K562 (cell line): ENCODE results near the gene PATL2. TPM values are rescaled to one million over a fixed set of nuclear protein-coding genes. Genes with fewer than 3 reads are reported as not detected.

ENCODE experiments used
- ATAC-seq: fragments of 200-7000 bp; cut with Tn5 transposase; 3 replicates; pipeline ENCODE4 v1.9.1; 2020; ENCODE audit warnings: moderate library complexity
- BruUV-seq: library from RNA; stranded (reverse); fragments of 400-500 nt; replicated peaks from 2 replicates; lab custom pipeline; 2021; lab: Mats Ljungman, UMichigan
- CTCF ChIA-PET: fragments of 300-600 bp; formaldehyde crosslinking; extraction: SDS; loops from one replicate; lab custom pipeline; 2021; ENCODE audit warnings: low intra/inter-chr PET ratio; lab: Yijun Ruan, JAX
- POLR2A ChIA-PET: fragments of 300-600, 350-650 bp; sonication (Branson Sonifier 250); formaldehyde crosslinking; extraction: SDS; loops from one replicate; lab custom pipeline; 2021; ENCODE audit warnings: antibody characterized with exemption, inconsistent platforms; lab: Yijun Ruan, JAX
- DNase-seq, 4 experiments: peaks; one replicate each; pipeline versions ENCODE4 v3.0.0 to v3.0.0-alpha.2; 2011 to 2018; ENCODE audit warnings: low spot score in 3 of 4, mixed read lengths in 3 of 4; ENCODE audit errors: extremely low read depth in 1 of 4
- FAIRE-seq: peaks from 2 replicates; lab custom pipeline; 2011; peaks lifted over from hg19 to GRCh38; lab: Jason Lieb, UNC
- H2AFZ ChIP-seq: 2 replicates; pipeline ENCODE4 v1.6.0; 2011; ENCODE audit warnings: low read depth, low read length, control low read depth, inconsistent platforms
- H3K27ac ChIP-seq: fragments of 200-600 bp; 3 replicates; pipeline ENCODE4 v1.8.0; 2011; ENCODE audit warnings: low read depth, mild to moderate bottlenecking, control low read depth, inconsistent platforms, low read length, moderate library complexity, mixed read lengths; ENCODE audit errors: extremely low read depth
- H3K27me3 ChIP-seq, 2 experiments: fragments of 300-600 bp in 1 of 2; 2 replicates in 1 of 2; 3 replicates in 1 of 2; pipeline versions ENCODE4 v1.6.0 to v1.8.0; 2011; ENCODE audit warnings: inconsistent platforms in 2 of 2, low read length in 2 of 2, mild to moderate bottlenecking in 1 of 2, mixed read lengths in 1 of 2, moderate library complexity in 1 of 2; ENCODE audit not compliant: control insufficient read depth in 2 of 2, insufficient read depth in 2 of 2
- H3K36me3 ChIP-seq: fragments of 300-600 bp; 3 replicates; pipeline ENCODE4 v1.8.0; 2011; ENCODE audit warnings: mild to moderate bottlenecking, low read length, inconsistent platforms; ENCODE audit not compliant: control insufficient read depth, insufficient read depth
- H3K4me1 ChIP-seq, 2 experiments: fragments of 200-600 bp in 1 of 2; replicated peaks in 1 of 2; 2 replicates in 1 of 2; 3 replicates in 1 of 2; pipeline versions ENCODE4 v1.5.1 to v1.8.0; 2011; ENCODE audit warnings: inconsistent platforms in 2 of 2, low read length in 2 of 2, mild to moderate bottlenecking in 1 of 2, mixed read lengths in 1 of 2, moderate library complexity in 1 of 2; ENCODE audit not compliant: control insufficient read depth in 2 of 2, insufficient read depth in 2 of 2
- H3K4me2 ChIP-seq: 2 replicates; pipeline ENCODE4 v1.6.1; 2011; ENCODE audit warnings: low read length, control low read depth, inconsistent platforms, mixed read lengths; ENCODE audit not compliant: insufficient read depth
- H3K4me3 ChIP-seq: fragments of 200-600 bp; sonication (generic), shearing (Covaris generic); 2 replicates; pipeline ENCODE4 v1.5.1; 2016; ENCODE audit warnings: control low read depth, inconsistent platforms
- H3K79me2 ChIP-seq: fragments of 200-600 bp; 3 replicates; pipeline ENCODE4 v1.8.0; 2011; ENCODE audit warnings: low read length, inconsistent platforms; ENCODE audit not compliant: control insufficient read depth, insufficient read depth
- H3K9ac ChIP-seq, 2 experiments: 2 replicates each; pipeline versions ENCODE4 v1.6.0 to v1.6.1; 2011; ENCODE audit warnings: low read depth in 2 of 2, low read length in 2 of 2, control low read depth in 1 of 2, inconsistent platforms in 1 of 2, mild to moderate bottlenecking in 1 of 2, mixed read lengths in 1 of 2; ENCODE audit not compliant: insufficient read depth in 1 of 2
- H3K9me1 ChIP-seq: one replicate; pipeline ENCODE4 v1.6.0; 2011; ENCODE audit warnings: inconsistent platforms, mild to moderate bottlenecking, low read length, moderate library complexity; ENCODE audit not compliant: control insufficient read depth, insufficient read depth
- H3K9me3 ChIP-seq: replicated peaks from 2 replicates; pipeline ENCODE4 v1.5.1; 2011; ENCODE audit warnings: low read depth, low read length, inconsistent platforms; ENCODE audit not compliant: control insufficient read depth, insufficient read depth
- H4K20me1 ChIP-seq: replicated peaks from 2 replicates; pipeline ENCODE4 v1.6.1; 2011; ENCODE audit warnings: low read length, inconsistent platforms, mixed read lengths; ENCODE audit not compliant: control insufficient read depth, insufficient read depth
- ARID1B ChIP-seq: fragments of 450-650 bp; IDR thresholded peaks from 2 replicates; pipeline ENCODE4 v1.6.1; 2016; ENCODE audit warnings: antibody characterized with exemption, mild to moderate bottlenecking, inconsistent platforms
- FOS ChIP-seq: IDR thresholded peaks from 3 replicates; pipeline ENCODE4 v1.6.1; 2011; ENCODE audit not compliant: insufficient read length; ENCODE audit errors: extremely low read depth
- HMGXB4 ChIP-seq: sonication (generic); formaldehyde crosslinking; IDR thresholded peaks from 2 replicates; pipeline ENCODE4 v1.8.1; 2023; ENCODE audit warnings: mild to moderate bottlenecking, missing genetic modification reagents
- HNRNPK ChIP-seq: fragments of 200-400 bp; formaldehyde crosslinking; IDR thresholded peaks from one replicate; pipeline ENCODE4 v1.6.1; 2018; ENCODE audit warnings: mild to moderate bottlenecking, low read depth, low read length; ENCODE audit not compliant: poor library complexity, severe bottlenecking
- NR2C2 ChIP-seq, 2 experiments: fragments of 200-800 bp in 1 of 2; sonication (Bioruptor generic) in 1 of 2; sonication (generic) in 1 of 2; formaldehyde crosslinking in 1 of 2; IDR thresholded peaks; 2 replicates each; pipeline versions ENCODE4 v1.6.1 to v1.8.0; 2016 to 2022; ENCODE audit warnings: mild to moderate bottlenecking in 1 of 2, missing compliant biosample characterization in 1 of 2, missing genetic modification characterization in 1 of 2, missing genetic modification reagents in 1 of 2
- RBM34 ChIP-seq: fragments of 200-400 bp; formaldehyde crosslinking; IDR thresholded peaks from 2 replicates; pipeline ENCODE4 v1.6.1; 2018; ENCODE audit warnings: low read length, borderline replicate concordance; ENCODE audit not compliant: insufficient read depth
- SAFB2 ChIP-seq: fragments of 200-400 bp; formaldehyde crosslinking; IDR thresholded peaks from 2 replicates; pipeline ENCODE4 v1.6.1; 2018; ENCODE audit warnings: borderline replicate concordance, low read length, low read depth, moderate library complexity; ENCODE audit not compliant: severe bottlenecking
- SRSF7 ChIP-seq: fragments of 200-400 bp; formaldehyde crosslinking; optimal IDR thresholded peaks from 2 replicates; pipeline ENCODE3; 2017; ENCODE audit warnings: mild to moderate bottlenecking, low read depth, low read length
- STAG1 ChIP-seq: sonication (generic); formaldehyde crosslinking; IDR thresholded peaks from 2 replicates; pipeline ENCODE4 v1.5.0; 2020; ENCODE audit warnings: missing genetic modification reagents, borderline replicate concordance
- TCF15 ChIP-seq: fragments of 250-450 bp; sonication (Bioruptor Pico); IDR thresholded peaks from 2 replicates; pipeline ENCODE4 v1.8.0; 2022; ENCODE audit warnings: moderate library complexity, mild to moderate bottlenecking, inconsistent platforms
- ZC3H4 ChIP-seq: sonication (generic); formaldehyde crosslinking; IDR thresholded peaks from 2 replicates; pipeline ENCODE4 v1.9.0; 2021; ENCODE audit warnings: missing genetic modification reagents, borderline replicate concordance
- ZFP36 ChIP-seq: fragments of 150-350 bp; IDR thresholded peaks from 2 replicates; pipeline ENCODE4 v1.6.1; 2018; ENCODE audit warnings: low read length, low read depth; ENCODE audit not compliant: partially characterized antibody
- ZNF121 ChIP-seq: sonication (generic); formaldehyde crosslinking; conservative IDR thresholded peaks from 2 replicates; pipeline ENCODE4 v1.8.0; 2022; ENCODE audit warnings: missing genetic modification reagents
- ZNF140 ChIP-seq: fragments of 250-450 bp; sonication (Bioruptor Pico); IDR thresholded peaks from 2 replicates; pipeline ENCODE4 v1.8.0; 2021; ENCODE audit warnings: moderate library complexity, mild to moderate bottlenecking, inconsistent platforms
- ZNF436 ChIP-seq: fragments of 250-450, 450-650 bp; sonication (Bioruptor Pico); formaldehyde crosslinking; IDR thresholded peaks from 2 replicates; pipeline ENCODE4 v1.7.0; 2020; ENCODE audit warnings: mild to moderate bottlenecking
- ZNF785 ChIP-seq: fragments of 250-450 bp; sonication (Bioruptor Pico); IDR thresholded peaks from 2 replicates; pipeline ENCODE4 v1.4.0; 2020; ENCODE audit warnings: mild to moderate bottlenecking
- WGBS: fragments of 100-300 bp; shearing (Covaris generic); methylation state at CpG from one replicate; pipeline ENCODE4 v1.1.6; 2016; ENCODE audit warnings: low coverage, mixed read lengths; ENCODE audit not compliant: insufficient coverage; ENCODE audit errors: missing lambda C conversion rate; 5-methylcytosine and 5-hydroxymethylcytosine counted together
- in situ Hi-C: fragments of 300-500 bp; cut with MboI; formaldehyde crosslinking; loops from 4 replicates; pipeline ENCODE4 v1.15.0; 2018; ENCODE audit warnings: inconsistent platforms, mixed read lengths
- intact Hi-C: fragments of 100-400 bp; cut with micrococcal nuclease; formaldehyde crosslinking; loops from 2 replicates; pipeline ENCODE4 v1.14.2; 2022
- polyA plus RNA-seq, 8 experiments: library from polyadenylated mRNA; depleted of rRNA in 4 of 8; stranded (reverse) in 5 of 8; unstranded in 3 of 8; fragments of >200 nt; fragmentation: Nextera tagmentation in 2 of 8; fragmentation: Illumina TruSeq in 1 of 8; extraction: Ambion mirVana in 2 of 8; extraction: Trizol in 1 of 8; gene quantifications; 2 replicates each; pipeline versions ENCODE4 v1.2.1 to v1.2.3, GENCODE V29; 2011 to 2014; ENCODE audit warnings: inconsistent platforms in 1 of 8, missing spikeins in 1 of 8
- total RNA-seq, 7 experiments: library from RNA; depleted of rRNA in 6 of 7; stranded (reverse); fragments of >200 nt in 6 of 7; fragmentation: Illumina TruSeq in 2 of 7; extraction: Trizol in 2 of 7; gene quantifications; 2 replicates each; pipeline versions ENCODE4 v1.2.1 to v1.2.3, GENCODE V29; 2011 to 2021; ENCODE audit warnings: low replicate concordance in 1 of 7
- TF ChIP-seq, protein P1 (sequence below): fragments of 450-650 bp; IDR thresholded peaks from 2 replicates; pipeline ENCODE4 v1.6.1; 2016; ENCODE audit warnings: low read depth, mild to moderate bottlenecking, moderate library complexity
- TF ChIP-seq, protein P2 (sequence below): fragments of 250-450 bp; sonication (Bioruptor Pico); IDR thresholded peaks from 2 replicates; pipeline ENCODE4 v1.8.0; 2021; ENCODE audit warnings: borderline replicate concordance, mild to moderate bottlenecking, moderate library complexity; ENCODE audit not compliant: poor library complexity, severe bottlenecking

The PATL2 gene
- total and polyA plus RNA-seq, 9 of the 15 experiments (the other 6 are each of a cell fraction or from before 2014, with no cell fraction given), result 0.42 to 1.1 (median 0.86) TPM

DNA sequence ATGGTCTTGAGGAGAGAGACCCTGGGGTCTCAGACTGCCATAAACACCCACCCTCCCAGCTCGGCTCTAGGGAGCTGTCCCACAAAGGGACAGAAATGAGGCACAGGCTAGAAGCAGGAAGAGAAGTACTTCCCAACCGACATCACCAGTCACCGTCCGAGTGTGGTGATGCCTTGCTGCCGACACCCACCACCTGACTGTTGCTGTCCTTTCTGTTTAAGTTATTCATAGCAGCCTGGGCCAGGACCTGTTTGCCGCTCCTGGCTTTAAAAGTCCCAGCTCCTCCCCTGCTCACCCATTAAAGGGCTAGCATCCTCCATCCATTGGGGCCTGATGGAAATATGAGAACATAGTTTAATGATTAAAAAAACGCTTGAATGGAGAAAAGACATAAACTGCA, 34.4 kb downstream of the PATL2 start:
- DNase-seq, result no peak

More for the DNA sequence above, 34.4 kb downstream of the PATL2 start:
- ChIA-PET POLR2A (interaction anchor here (0.7 to 2.0 kb wide), 2 partner anchors 13 to 52 kb away, joined by 3 to 12 read pairs; partner anchors contain the start of gene SPG11), CTCF (no interaction called here)
- in situ Hi-C loops, result no loop called here
- no peaks in the 10 kb centered on the region for H4K20me1 ChIP-seq
- no peaks in the 10 kb centered on the region for H3K9me1 ChIP-seq
- no peaks in the 10 kb centered on the region for H3K27me3 ChIP-seq
- H3K4me2 ChIP-seq, result no peak overlapping the region
- TF ChIP-seq HMGXB4 (CRISPR knock-in tag), result no peak
- TF ChIP-seq SAFB2, result no peak
- no peak for TF ChIP-seq ZNF140
- no peak for TF ChIP-seq ZNF785 (CRISPR knock-in tag)
- no peak for TF ChIP-seq ARID1B
- TF ChIP-seq SRSF7, result no peak
- TF ChIP-seq, protein P1, sequence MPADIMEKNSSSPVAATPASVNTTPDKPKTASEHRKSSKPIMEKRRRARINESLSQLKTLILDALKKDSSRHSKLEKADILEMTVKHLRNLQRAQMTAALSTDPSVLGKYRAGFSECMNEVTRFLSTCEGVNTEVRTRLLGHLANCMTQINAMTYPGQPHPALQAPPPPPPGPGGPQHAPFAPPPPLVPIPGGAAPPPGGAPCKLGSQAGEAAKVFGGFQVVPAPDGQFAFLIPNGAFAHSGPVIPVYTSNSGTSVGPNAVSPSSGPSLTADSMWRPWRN, result no peak
- no peak for TF ChIP-seq RBM34
- no peak for TF ChIP-seq ZNF436 (CRISPR knock-in tag)
- no peak for TF ChIP-seq FOS
- TF ChIP-seq TCF15, result no peak
- TF ChIP-seq ZC3H4 (CRISPR knock-in tag), result no peak
- no peak for TF ChIP-seq ZFP36
- TF ChIP-seq STAG1 (CRISPR knock-in tag), result no peak
- TF ChIP-seq ZNF121 (CRISPR knock-in tag), result no peak
- no peak for TF ChIP-seq NR2C2 (CRISPR knock-in tag; IDR thresholded peaks at IDR 0.05)
- no peak for TF ChIP-seq NR2C2 (tag; IDR thresholded peaks at IDR 0.05)
- TF ChIP-seq, protein P2, sequence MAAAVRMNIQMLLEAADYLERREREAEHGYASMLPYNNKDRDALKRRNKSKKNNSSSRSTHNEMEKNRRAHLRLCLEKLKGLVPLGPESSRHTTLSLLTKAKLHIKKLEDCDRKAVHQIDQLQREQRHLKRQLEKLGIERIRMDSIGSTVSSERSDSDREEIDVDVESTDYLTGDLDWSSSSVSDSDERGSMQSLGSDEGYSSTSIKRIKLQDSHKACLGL, result no peak
- TF ChIP-seq HNRNPK, result no peak
- no peak overlapping the region for H3K27ac ChIP-seq
- no peaks in the 10 kb centered on the region for H3K9me3 ChIP-seq
- no peak overlapping the region for H3K4me3 ChIP-seq
- peaks cover 6 to 7% of the 10 kb centered on the region in 2 experiments; a peak in 4 of 5 replicates for H3K4me1 ChIP-seq
- no TSS peak for BruUV-seq
- H3K79me2 ChIP-seq, result no peaks in the 10 kb centered on the region
- ATAC-seq (no peak; the same call in 1 of the 3 replicates), FAIRE-seq (no peak)
- H3K36me3 ChIP-seq, result no peaks in the 10 kb centered on the region
- peak overlapping the region; percentile 68; the same call in 1 of the 2 replicates for H2AFZ ChIP-seq
- H3K9ac ChIP-seq, result peak overlapping the region in 1 of 2 experiments; percentile 59; a peak in 1 of 4 replicates
- intact Hi-C loops, result no loop called here
- WGBS, result 24% methylated on average over 7 of the region's 7 CpGs
